Hepatocyte (in vitro differentiated cells): ENCODE measurements around the gene EAPP.

ENCODE experiments used
- CTCF ChIP-seq: fragments of 200-600 bp; sonication (generic); IDR thresholded peaks from 2 replicates; pipeline ENCODE4 v1.5.1; 2016; ENCODE audit warnings: antibody characterized with exemption, mild to moderate bottlenecking; ENCODE audit not compliant: poor library complexity
- EZH2 ChIP-seq: fragments of 200-600 bp; sonication (generic); IDR thresholded peaks from 2 replicates; pipeline ENCODE4 v1.6.1; 2016; ENCODE audit warnings: antibody characterized with exemption, mild to moderate bottlenecking, borderline replicate concordance

DNA sequence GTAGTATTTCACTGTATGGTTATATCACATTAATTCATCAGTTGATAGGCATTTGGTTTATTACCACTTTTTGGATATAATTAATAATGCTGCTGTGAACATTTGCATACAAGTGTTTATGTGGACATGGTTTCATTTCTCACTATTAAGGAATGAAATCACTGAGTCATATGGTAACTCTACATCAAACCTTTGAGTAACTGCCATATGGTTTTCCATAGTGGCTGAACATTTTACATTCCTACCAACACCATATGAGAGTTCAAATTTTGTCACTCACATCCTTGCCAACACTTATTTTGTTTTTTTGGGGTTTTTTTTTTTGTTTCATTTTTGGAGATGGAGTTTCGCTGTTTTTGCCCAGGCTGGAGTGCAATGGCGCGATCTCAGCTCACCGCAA, 30.2 kb upstream of the EAPP start:
- TF ChIP-seq CTCF (no peak), EZH2 (no peak)
